Choroid plexus epithelial cell (primary cell): Measurements from ENCODE around the gene ALLC.

ENCODE experiments used
- DNase-seq: peaks from one replicate; pipeline ENCODE4 v3.0.0-alpha.2; 2010; ENCODE audit warnings: low read depth
- H3K4me3 ChIP-seq: 2 replicates; pipeline ENCODE4 v1.5.1; 2011; ENCODE audit warnings: low read depth, mild to moderate bottlenecking, control low read depth, low read length, moderate library complexity
- CTCF ChIP-seq: conservative IDR thresholded peaks from 2 replicates; pipeline ENCODE4 v1.5.1; 2011; ENCODE audit warnings: low read depth, mild to moderate bottlenecking, control low read depth, inconsistent platforms, low read length, moderate library complexity

Gene ALLC

GRCh38 chr2:3712831-3713503 is 55.0 kb downstream of the ALLC start:
- no peak overlapping the region for H3K4me3 ChIP-seq
- TF ChIP-seq CTCF = no peak
- DNase-seq = no peak

- no peak for TF ChIP-seq CTCF
- DNase-seq = no peak
- no peak overlapping the region for H3K4me3 ChIP-seq
Observed at GRCh38 chr2:3718679-3719078, 60.7 kb downstream of the ALLC start.

- H3K4me3 ChIP-seq = no peak overlapping the region
- no peak for DNase-seq
- TF ChIP-seq CTCF = no peak
Observed at GRCh38 chr2:3725002-3725401, 67.0 kb downstream of the ALLC start.

DNA sequence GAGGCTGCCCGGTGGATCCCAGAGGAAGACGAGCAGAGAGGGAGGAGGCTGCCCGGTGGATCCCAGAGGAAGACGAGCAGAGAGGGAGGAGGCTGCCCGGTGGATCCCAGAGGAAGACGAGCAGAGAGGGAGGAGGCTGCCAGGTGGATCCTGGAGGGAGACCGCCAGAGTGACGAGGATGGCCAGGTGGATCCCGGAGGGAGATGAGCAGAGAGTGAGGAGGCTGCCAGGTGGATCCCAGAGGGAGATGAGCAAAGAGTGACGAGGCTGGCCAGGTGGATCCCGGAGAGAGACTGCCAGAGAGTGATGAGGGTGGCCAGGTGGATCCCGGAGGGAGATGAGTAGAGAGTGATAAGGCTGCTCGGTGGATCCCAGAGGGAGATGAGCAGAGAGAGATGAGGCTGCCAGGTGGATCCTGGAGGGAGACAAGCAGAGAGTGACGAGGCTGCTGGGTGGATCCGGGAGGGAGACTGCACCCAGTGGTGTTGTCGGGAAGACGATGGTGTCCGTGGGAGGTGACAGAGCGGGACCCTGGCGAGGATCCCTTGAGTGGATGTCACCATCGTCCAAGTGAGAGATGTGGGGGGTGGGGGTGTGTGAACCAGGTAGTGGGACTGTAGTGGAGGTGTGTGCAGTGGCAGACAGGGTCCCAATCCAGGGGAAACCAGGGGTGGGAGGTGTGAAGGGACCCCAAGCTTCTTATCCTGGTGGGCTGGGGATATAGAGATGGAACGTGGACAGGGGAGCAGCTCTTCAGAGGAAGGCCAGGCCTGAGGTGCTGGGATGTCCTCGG is 67.7 kb downstream of the ALLC start:
- no peak for DNase-seq
- H3K4me3 ChIP-seq = no peak overlapping the region
- TF ChIP-seq CTCF = no peak

GRCh38 chr2:3726511-3726910 is 68.5 kb downstream of the ALLC start:
- TF ChIP-seq CTCF = no peak
- H3K4me3 ChIP-seq = no peak overlapping the region
- DNase-seq = no peak

- TF ChIP-seq CTCF = no peak
- no peak for DNase-seq
- H3K4me3 ChIP-seq = no peak overlapping the region
Observed at GRCh38 chr2:3727397-3728045, 69.5 kb downstream of the ALLC start.
